Measurements from ENCODE around the gene SCRN2.
A peak's percentile ranks its signal among the peaks of the same experiment; 100 is the strongest.

- no peak for TF ChIP-seq POLR2A (IDR thresholded peaks at IDR 0.05)
- TF ChIP-seq CTCF (IDR thresholded peaks at IDR 0.05) = peak in 2 of 3 donors; percentile 8 to 32
Measured at GRCh38 chr17:47844814-47845715, 4.0 kb upstream of the SCRN2 start.

All from breast epithelium (tissue), 3 donors.